Kidney epithelial cell (primary cell): ENCODE measurements around the gene KRT2. TPM values are rescaled to one million over a fixed set of nuclear protein-coding genes. Genes with fewer than 3 reads are reported as not detected.

Experiments used
- DNase-seq: peaks from one replicate; pipeline ENCODE4 v3.0.0-alpha.2; 2010; ENCODE audit warnings: low read depth
- H3K27me3 ChIP-seq: 2 replicates; pipeline ENCODE4 v1.6.0; 2011; ENCODE audit warnings: low read length; ENCODE audit not compliant: control insufficient read depth, insufficient read depth
- H3K36me3 ChIP-seq: 2 replicates; pipeline ENCODE4 v1.5.1; 2011; ENCODE audit warnings: low read length; ENCODE audit not compliant: control insufficient read depth, insufficient read depth
- H3K4me3 ChIP-seq: 2 replicates; pipeline ENCODE4 v1.5.1; 2011; ENCODE audit warnings: low read depth, mild to moderate bottlenecking, control low read depth, low read length
- CTCF ChIP-seq: IDR thresholded peaks from 2 replicates; pipeline ENCODE4 v1.5.1; 2011; ENCODE audit warnings: mild to moderate bottlenecking, moderate library complexity, low read length, control low read depth, inconsistent platforms; ENCODE audit not compliant: insufficient read depth, poor library complexity, severe bottlenecking
- total RNA-seq: library from RNA; depleted of rRNA; stranded (reverse); fragments of >200 nt; gene quantifications from 2 replicates; pipeline ENCODE4 v1.2.3, GENCODE V29; 2015

The KRT2 gene
- total RNA-seq, 1 donor from 2014 or later, result not detected

GRCh38 chr12:52617403-52617785 is 34.6 kb downstream of the KRT2 start:
- DNase-seq, result no peak

GRCh38 chr12:52616680-52617402 is 35.2 kb downstream of the KRT2 start:
- H3K36me3 ChIP-seq, result no peaks in the 10 kb centered on the region
- no peak for TF ChIP-seq CTCF
- no peak overlapping the region for H3K4me3 ChIP-seq
- peaks cover 6% of the 10 kb centered on the region for H3K27me3 ChIP-seq
- DNase-seq, result no peak

More at GRCh38 chr12:52617403-52617785, 34.6 kb downstream of the KRT2 start:
- no peak for TF ChIP-seq CTCF
- Histone ChIP-seq H3K27me3 (peaks cover 8% of the 10 kb centered on the region), H3K36me3 (no peaks in the 10 kb centered on the region), H3K4me3 (no peak overlapping the region)

DNA sequence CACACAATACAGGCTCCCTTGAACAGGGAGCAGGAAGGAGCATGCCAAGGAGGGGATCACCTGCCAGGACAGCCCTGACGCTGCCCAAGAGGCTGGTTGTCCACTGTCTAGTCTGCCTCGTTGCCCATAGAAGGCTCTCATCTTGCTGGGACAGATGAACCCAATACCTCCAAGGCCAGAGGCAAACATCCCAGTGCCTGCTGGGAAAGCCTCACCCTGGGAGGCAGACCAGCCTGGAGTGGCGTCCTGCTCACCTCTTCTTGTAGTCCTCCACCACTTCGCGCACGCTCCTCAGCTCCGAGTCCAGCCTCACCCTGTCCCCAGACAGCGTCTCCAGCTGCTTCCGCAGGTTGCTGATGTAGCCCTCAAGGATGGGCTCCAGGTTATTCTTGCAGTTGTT is 36.1 kb downstream of the KRT2 start:
- no peak for DNase-seq
- TF ChIP-seq CTCF, result no peak
- Histone ChIP-seq H3K4me3 (no peak overlapping the region), H3K27me3 (peaks cover 11% of the 10 kb centered on the region), H3K36me3 (no peaks in the 10 kb centered on the region)

DNA sequence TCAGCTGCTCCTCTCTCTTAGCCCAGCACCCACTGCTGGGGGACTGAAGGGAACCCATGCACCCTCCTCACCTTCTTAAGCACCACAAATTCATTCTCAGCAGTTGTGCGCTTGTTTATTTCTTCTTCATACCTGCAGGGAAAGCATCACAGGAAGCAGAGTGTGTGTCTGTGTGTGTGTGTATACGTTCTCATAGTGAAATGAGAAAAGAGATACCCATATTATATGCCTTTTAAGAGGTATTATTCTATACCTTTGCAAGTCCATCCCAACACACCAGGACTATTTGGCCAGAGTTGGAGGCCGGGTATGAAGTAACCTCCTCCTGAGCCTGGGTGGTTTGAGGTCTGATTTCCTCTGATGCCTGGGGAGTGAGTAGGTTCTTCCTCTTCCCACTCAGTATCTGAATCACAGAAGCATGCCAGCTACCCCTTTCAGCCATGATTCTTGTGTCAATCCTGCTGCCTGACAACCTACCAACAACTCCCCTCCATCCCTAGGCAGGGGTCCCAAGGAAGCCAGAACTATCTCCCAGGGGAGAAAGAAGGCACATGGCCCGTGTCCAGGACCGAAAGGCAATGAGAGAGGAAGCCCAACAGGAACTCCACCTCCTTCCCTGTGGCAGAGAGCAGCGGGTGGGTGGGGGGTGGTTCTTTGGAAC is 36.7 kb downstream of the KRT2 start:
- Histone ChIP-seq H3K4me3 (no peak overlapping the region), H3K27me3 (peaks cover 16% of the 10 kb centered on the region), H3K36me3 (no peaks in the 10 kb centered on the region)
- DNase-seq, result no peak
- no peak for TF ChIP-seq CTCF

DNA sequence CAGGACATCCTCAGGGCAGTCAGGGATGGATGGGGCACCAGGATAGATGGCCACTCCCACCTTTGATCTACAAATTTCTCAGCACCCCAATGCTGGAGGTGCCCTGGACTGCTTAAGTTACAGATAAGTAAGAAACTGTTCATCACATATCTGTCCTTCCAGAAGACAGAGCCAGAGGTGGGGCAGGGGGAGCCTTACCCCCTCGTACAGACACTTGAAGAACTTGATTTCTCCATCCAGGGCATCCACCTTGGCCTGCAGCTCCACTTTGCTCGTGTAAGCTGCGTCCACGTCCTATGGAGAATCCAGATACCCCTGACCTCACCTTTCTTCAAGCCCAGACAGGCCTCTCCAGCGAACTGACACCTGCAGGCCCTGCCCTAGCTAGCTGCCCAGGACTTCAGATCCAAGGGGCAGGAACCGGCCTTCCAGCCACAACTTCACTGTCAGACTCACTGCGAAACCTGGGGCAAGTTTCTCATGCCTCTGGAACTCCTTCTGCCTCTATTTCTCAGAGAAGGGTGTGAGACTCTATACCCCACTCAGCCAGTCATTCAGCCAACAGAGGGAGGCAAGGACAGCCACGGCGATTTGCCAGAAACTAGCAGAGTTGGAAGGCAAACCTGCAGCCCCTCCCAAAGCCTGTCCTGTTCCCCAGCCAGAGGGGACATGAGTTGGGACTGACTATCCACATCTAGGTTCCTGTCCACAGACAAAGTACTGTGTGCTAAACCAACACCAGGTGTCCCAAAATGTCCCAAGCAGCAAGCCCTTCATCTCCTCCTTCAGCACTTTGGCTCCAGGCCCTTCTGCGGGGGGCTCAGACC is 37.4 kb downstream of the KRT2 start:
- no peak for TF ChIP-seq CTCF
- H3K27me3 ChIP-seq, result peaks cover 16% of the 10 kb centered on the region
- DNase-seq, result no peak
- no peak overlapping the region for H3K4me3 ChIP-seq
- H3K36me3 ChIP-seq, result no peaks in the 10 kb centered on the region
